B cell (primary cell): ENCODE data around the gene CIT. TPM values are rescaled to one million over a fixed set of nuclear protein-coding genes. Genes with fewer than 3 reads are reported as not detected.

Source experiments
- ATAC-seq: fragments of 200-7000 bp; cut with Tn5 transposase; one replicate; pipeline ENCODE4 v1.10.0; 2021; ENCODE audit warnings: low read depth, mild to moderate bottlenecking, moderate number of reproducible peaks, moderate library complexity
- CTCF ChIA-PET: fragments of 350-600 bp; sonication (Branson Sonifier 250); formaldehyde crosslinking; loops from one replicate; lab custom pipeline; 2021; ENCODE audit warnings: antibody characterized with exemption, inconsistent platforms; lab: Charles Lee
- POLR2A ChIA-PET: fragments of 350-600 bp; sonication (Branson Sonifier 250); formaldehyde crosslinking; loops from one replicate; lab custom pipeline; 2021; ENCODE audit warnings: antibody characterized with exemption; lab: Charles Lee
- DNase-seq: peaks from one replicate; pipeline ENCODE4 v3.0.0; 2013
- H2AFZ ChIP-seq: 2 replicates; pipeline ENCODE4 v1.6.1; 2012; ENCODE audit warnings: mild to moderate bottlenecking, low read depth, low read length; ENCODE audit not compliant: insufficient read depth, poor library complexity, severe bottlenecking
- H3K27ac ChIP-seq, 2 donors: 1 replicate in 1 of 2; 2 replicates in 1 of 2; pipeline ENCODE4 v1.5.1; 2012 to 2013; ENCODE audit warnings: low read length in 2 of 2, mild to moderate bottlenecking in 2 of 2, moderate library complexity in 1 of 2
- H3K27me3 ChIP-seq, 4 experiments: fragments of 200-600 bp in 1 of 4; sonication (generic) in 1 of 4; replicated peaks in 1 of 4; 1 replicate in 2 of 4; 2 replicates in 2 of 4; pipeline versions ENCODE4 v1.6.1 to v1.7.0; 2013 to 2016; ENCODE audit warnings: low read length in 3 of 4, mild to moderate bottlenecking in 2 of 4, mixed read lengths in 1 of 4, moderate library complexity in 1 of 4; ENCODE audit not compliant: insufficient read depth in 4 of 4, control insufficient read depth in 3 of 4; ENCODE audit errors: control extremely low read depth in 1 of 4
- H3K36me3 ChIP-seq, 2 experiments: replicated peaks in 1 of 2; 1 replicate in 1 of 2; 2 replicates in 1 of 2; pipeline versions ENCODE4 v1.6.1 to v1.7.1; 2013; ENCODE audit warnings: low read length in 1 of 2; ENCODE audit not compliant: insufficient read depth in 2 of 2, control insufficient read depth in 1 of 2; ENCODE audit errors: control extremely low read depth in 1 of 2, extremely low read depth in 1 of 2
- H3K4me1 ChIP-seq, 2 donors: fragments of 200-600 bp in 1 of 2; sonication (generic) in 1 of 2; 1 replicate in 1 of 2; 2 replicates in 1 of 2; pipeline versions ENCODE4 v1.5.1 to v1.6.1; 2013 to 2017; ENCODE audit warnings: low read length in 2 of 2; ENCODE audit not compliant: control insufficient read depth in 2 of 2, insufficient read depth in 2 of 2
- H3K4me2 ChIP-seq: replicated peaks from 2 replicates; pipeline ENCODE3; 2012; ENCODE audit warnings: mild to moderate bottlenecking, low read depth, low read length; ENCODE audit not compliant: poor library complexity, severe bottlenecking
- H3K4me3 ChIP-seq, 5 experiments: fragments of 200-600 bp in 1 of 5; sonication (generic) in 1 of 5; 1 replicate in 3 of 5; 2 replicates in 2 of 5; pipeline versions ENCODE4 v1.5.1 to v1.7.0; 2011 to 2016; ENCODE audit warnings: low read length in 4 of 5, mild to moderate bottlenecking in 4 of 5, low read depth in 2 of 5, control low read depth in 1 of 5, moderate library complexity in 1 of 5; ENCODE audit not compliant: insufficient read depth in 1 of 5; ENCODE audit errors: control extremely low read depth in 1 of 5, extremely low read depth in 1 of 5
- H3K79me2 ChIP-seq: fragments of 200-600 bp; sonication (generic); one replicate; pipeline ENCODE4 v1.6.0; 2016; ENCODE audit warnings: low read length; ENCODE audit not compliant: control insufficient read depth, insufficient read depth
- H3K9ac ChIP-seq: fragments of 200-600 bp; sonication (generic); 2 replicates; pipeline ENCODE4 v1.6.1; 2017; ENCODE audit warnings: mild to moderate bottlenecking, low read length, moderate library complexity
- H3K9me3 ChIP-seq, 3 donors: one replicate each; pipeline versions ENCODE4 v1.6.1 to v1.7.1; 2013; ENCODE audit warnings: low read length in 2 of 3; ENCODE audit not compliant: control insufficient read depth in 2 of 3, insufficient read depth in 1 of 3; ENCODE audit errors: control extremely low read depth in 1 of 3
- H4K20me1 ChIP-seq: 2 replicates; pipeline ENCODE4 v1.6.0; 2012; ENCODE audit warnings: mild to moderate bottlenecking, low read length; ENCODE audit not compliant: insufficient read depth, control insufficient read depth, poor library complexity, severe bottlenecking
- H3K27ac Mint-ChIP-seq: one replicate; pipeline ENCODE4 v1.8.0; 2021; ENCODE audit warnings: mixed read lengths
- H3K27me3 Mint-ChIP-seq: one replicate; pipeline ENCODE4 v1.8.0; 2021; ENCODE audit warnings: mixed read lengths
- H3K4me1 Mint-ChIP-seq: one replicate; pipeline ENCODE4 v1.8.0; 2021; ENCODE audit warnings: mixed read lengths
- H3K4me3 Mint-ChIP-seq: one replicate; pipeline ENCODE4 v1.8.0; 2021; ENCODE audit warnings: mixed read lengths
- H3K9me3 Mint-ChIP-seq: one replicate; pipeline ENCODE4 v1.8.0; 2022; ENCODE audit warnings: mixed read lengths; ENCODE audit not compliant: insufficient read depth
- EZH2 ChIP-seq: IDR thresholded peaks from 2 replicates; pipeline ENCODE4 v1.6.1; 2012; ENCODE audit warnings: borderline replicate concordance, low read depth, mild to moderate bottlenecking, moderate library complexity, low read length; ENCODE audit not compliant: insufficient read depth, poor library complexity, severe bottlenecking
- WGBS: methylation state at CpG from one replicate; pipeline ENCODE4 v1.1.5; 2013; ENCODE audit warnings: missing lambda C conversion rate; ENCODE audit not compliant: insufficient coverage; 5-methylcytosine and 5-hydroxymethylcytosine counted together
- intact Hi-C: fragments of 100-400 bp; cut with micrococcal nuclease; formaldehyde crosslinking; loops from one replicate; pipeline ENCODE4 v1.10.0; 2022
- polyA plus RNA-seq: library from polyadenylated mRNA; depleted of rRNA; stranded (reverse); fragments of >200 nt; gene quantifications from 2 replicates; pipeline ENCODE4 v1.2.3, GENCODE V29; 2012
- total RNA-seq, 2 donors: library from RNA; stranded (reverse); fragments of 120-200 nt in 1 of 2; gene quantifications; 1 replicate in 1 of 2; 2 replicates in 1 of 2; pipeline versions ENCODE4 v1.2.3 to v1.2.4, GENCODE V29; 2013 to 2022
- TF ChIP-seq, protein P1 (sequence below): fragments of 200-600 bp; IDR thresholded peaks from one replicate; pipeline ENCODE4 v1.8.0; 2022; ENCODE audit warnings: antibody characterized with exemption, mild to moderate bottlenecking

CIT gene
- total and polyA plus RNA-seq, 2 donors (not counting 1 experiment from before 2014, with no cell fraction given): 1.4 to 6.1 TPM

DNA sequence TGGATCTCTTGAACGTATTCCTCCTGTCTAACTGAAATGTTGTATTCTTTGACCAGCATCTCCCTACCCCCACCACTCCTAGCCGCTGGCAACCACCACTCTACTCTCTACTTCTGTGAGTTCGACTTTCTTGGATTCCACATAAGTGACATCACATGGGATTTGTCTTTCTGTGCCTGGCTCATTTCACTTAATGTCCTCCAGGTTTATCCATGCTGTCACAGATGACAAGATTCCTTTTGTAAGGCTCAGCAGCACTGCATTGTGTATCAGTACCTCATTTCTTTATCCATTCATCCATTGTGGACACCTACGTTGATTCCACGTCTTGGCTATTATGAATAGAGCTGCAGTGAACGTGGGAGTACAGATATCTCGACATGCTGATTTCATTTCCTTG is 198.7 kb downstream of the CIT start:
- POLR2A ChIA-PET: no interaction called here
- ATAC-seq: no peak
- Histone ChIP-seq H3K79me2 (no peaks in the 10 kb centered on the region), H3K9me3 (no peaks in the 10 kb centered on the region), H3K4me3 (no peak overlapping the region), H3K27ac (no peak overlapping the region), H3K27me3 (no peaks in the 10 kb centered on the region), H4K20me1 (no peaks in the 10 kb centered on the region), H3K4me1 (peaks cover 19 to 24% of the 10 kb centered on the region in 2 donors), H2AFZ (no peak overlapping the region), H3K9ac (no peak overlapping the region), H3K36me3 (peaks cover 5 to 80% of the 10 kb centered on the region in 2 experiments), H3K4me2 (no peak overlapping the region)
- 93% methylated on average over 6 of the region's 7 CpGs for whole genome bisulfite sequencing
- no peak overlapping the region for H3K27ac Mint-ChIP-seq
- H3K9me3 Mint-ChIP-seq: no peaks in the 10 kb centered on the region
- TF ChIP-seq, protein P1, sequence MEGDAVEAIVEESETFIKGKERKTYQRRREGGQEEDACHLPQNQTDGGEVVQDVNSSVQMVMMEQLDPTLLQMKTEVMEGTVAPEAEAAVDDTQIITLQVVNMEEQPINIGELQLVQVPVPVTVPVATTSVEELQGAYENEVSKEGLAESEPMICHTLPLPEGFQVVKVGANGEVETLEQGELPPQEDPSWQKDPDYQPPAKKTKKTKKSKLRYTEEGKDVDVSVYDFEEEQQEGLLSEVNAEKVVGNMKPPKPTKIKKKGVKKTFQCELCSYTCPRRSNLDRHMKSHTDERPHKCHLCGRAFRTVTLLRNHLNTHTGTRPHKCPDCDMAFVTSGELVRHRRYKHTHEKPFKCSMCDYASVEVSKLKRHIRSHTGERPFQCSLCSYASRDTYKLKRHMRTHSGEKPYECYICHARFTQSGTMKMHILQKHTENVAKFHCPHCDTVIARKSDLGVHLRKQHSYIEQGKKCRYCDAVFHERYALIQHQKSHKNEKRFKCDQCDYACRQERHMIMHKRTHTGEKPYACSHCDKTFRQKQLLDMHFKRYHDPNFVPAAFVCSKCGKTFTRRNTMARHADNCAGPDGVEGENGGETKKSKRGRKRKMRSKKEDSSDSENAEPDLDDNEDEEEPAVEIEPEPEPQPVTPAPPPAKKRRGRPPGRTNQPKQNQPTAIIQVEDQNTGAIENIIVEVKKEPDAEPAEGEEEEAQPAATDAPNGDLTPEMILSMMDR: no peak
- no peak for TF ChIP-seq EZH2
- DNase-seq: no peak
- intact Hi-C loops: no loop called here
- CTCF ChIA-PET: interaction anchor here (1.1 kb wide), 1 partner anchor 10 kb away, joined by 5 read pairs; the partner anchor contains the start of gene PRKAB1
- H3K4me1 Mint-ChIP-seq: peaks cover 34% of the 10 kb centered on the region
- no peaks in the 10 kb centered on the region for H3K27me3 Mint-ChIP-seq
- H3K4me3 Mint-ChIP-seq: no peak overlapping the region

GRCh38 chr12:119676573-119676972 is 200.5 kb downstream of the CIT start:
- ChIA-PET POLR2A (interaction anchor here (1.3 kb wide), 1 partner anchor 8 kb away, joined by 4 read pairs; the partner anchor contains the start of gene PRKAB1), CTCF (interaction anchor here (1.0 to 1.4 kb wide), 2 partner anchors 9 to 12 kb away, joined by 3 to 4 read pairs; partner anchors contain the start of gene PRKAB1)
- Mint-ChIP-seq H3K27ac (no peak overlapping the region), H3K4me1 (peaks cover 25% of the 10 kb centered on the region), H3K9me3 (no peaks in the 10 kb centered on the region), H3K4me3 (no peak overlapping the region), H3K27me3 (no peaks in the 10 kb centered on the region)
- Histone ChIP-seq H4K20me1 (no peaks in the 10 kb centered on the region), H3K79me2 (no peaks in the 10 kb centered on the region), H2AFZ (no peak overlapping the region), H3K36me3 (peaks cover 11 to 98% of the 10 kb centered on the region in 2 experiments), H3K27ac (no peak overlapping the region), H3K27me3 (no peaks in the 10 kb centered on the region), H3K4me3 (no peak overlapping the region), H3K4me2 (no peak overlapping the region), H3K9me3 (no peaks in the 10 kb centered on the region), H3K4me1 (peaks cover 2 to 5% of the 10 kb centered on the region in 2 donors), H3K9ac (no peak overlapping the region)
- TF ChIP-seq, protein P1: no peak
- no peak for TF ChIP-seq EZH2
- intact Hi-C loops: no loop called here
- WGBS: 96% methylated on average over 12 of the region's 13 CpGs
- no peak for ATAC-seq
- DNase-seq: no peak
